ENCODE data around the gene GIT1. TPM values are rescaled to one million over a fixed set of nuclear protein-coding genes. Genes with fewer than 3 reads are reported as not detected.

Gene GIT1
- total and polyA plus RNA-seq, 9 of the 15 experiments (the other 6 are each of a cell fraction or from before 2014, with no cell fraction given): 0.35 to 35.3 (median 17.1) TPM

- FAIRE-seq (peak; percentile 67), ATAC-seq (peak; percentile 2; the same call in 2 of the 3 replicates), DNase-seq (ENCODE audit: extremely low read depth in 1 of 4, low spot score in 3 of 4) (peak in 1 of 4 experiments; percentile 36)
- Histone ChIP-seq H3K9me1 (ENCODE audit: control insufficient read depth, insufficient read depth, low read length) (peaks cover 3% of the 10 kb centered on the region), H3K4me3 (peak overlapping the region; percentile 57), H3K27me3 (ENCODE audit: control insufficient read depth in 2 of 2, insufficient read depth in 2 of 2, low read length in 2 of 2) (no peaks in the 10 kb centered on the region), H3K27ac (ENCODE audit: extremely low read depth, low read depth, low read length) (no peak overlapping the region; the same call in 2 of the 3 replicates), H2AFZ (ENCODE audit: low read depth, low read length) (peak overlapping the region; percentile 91), H3K9ac (ENCODE audit: insufficient read depth in 1 of 2, low read depth in 2 of 2, low read length in 2 of 2) (peak overlapping the region; percentile 66 to 96), H3K36me3 (ENCODE audit: control insufficient read depth, insufficient read depth, low read length) (peaks cover 13% of the 10 kb centered on the region; the same call in 2 of the 3 replicates), H3K4me2 (ENCODE audit: insufficient read depth, low read length) (peak overlapping the region; percentile 79), H3K79me2 (ENCODE audit: control insufficient read depth, insufficient read depth, low read length) (no peaks in the 10 kb centered on the region), H3K9me3 (replicated peaks; ENCODE audit: control insufficient read depth, insufficient read depth, low read depth, low read length) (no peaks in the 10 kb centered on the region), H3K4me1 (replicated peaks in 1 of 2; ENCODE audit: control insufficient read depth in 2 of 2, insufficient read depth in 2 of 2, low read length in 2 of 2) (peaks cover 3 to 61% of the 10 kb centered on the region in 2 experiments; a peak in 4 of 5 replicates), H4K20me1 (replicated peaks; ENCODE audit: control insufficient read depth, insufficient read depth, low read length) (no peaks in the 10 kb centered on the region)
- POLR2A ChIA-PET: no interaction called here
- CTCF ChIA-PET (ENCODE audit: low intra/inter-chr PET ratio): no interaction called here
- TSS peak; percentile 40 for BruUV-seq (replicated peaks)
- WGBS (ENCODE audit: insufficient coverage, low coverage, missing lambda C conversion rate): 70% methylated on average over 13 of the region's 14 CpGs
- TF ChIP-seq PTRF (tag; IDR thresholded peaks at IDR 0.05): no peak
- TF ChIP-seq HDGF (IDR thresholded peaks at IDR 0.05): 0 out of 2 replicates have a peak, but pooled peaks have one; percentile 49
- TF ChIP-seq, protein P1, sequence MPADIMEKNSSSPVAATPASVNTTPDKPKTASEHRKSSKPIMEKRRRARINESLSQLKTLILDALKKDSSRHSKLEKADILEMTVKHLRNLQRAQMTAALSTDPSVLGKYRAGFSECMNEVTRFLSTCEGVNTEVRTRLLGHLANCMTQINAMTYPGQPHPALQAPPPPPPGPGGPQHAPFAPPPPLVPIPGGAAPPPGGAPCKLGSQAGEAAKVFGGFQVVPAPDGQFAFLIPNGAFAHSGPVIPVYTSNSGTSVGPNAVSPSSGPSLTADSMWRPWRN (IDR thresholded peaks at IDR 0.05; ENCODE audit: low read depth): no peak
- TF ChIP-seq HSF4 (CRISPR knock-in tag; IDR thresholded peaks at IDR 0.05; ENCODE audit: borderline replicate concordance): no peak
- no peak for TF ChIP-seq NUFIP1 (IDR thresholded peaks at IDR 0.05; ENCODE audit: partially characterized antibody)
- TF ChIP-seq, protein P2, sequence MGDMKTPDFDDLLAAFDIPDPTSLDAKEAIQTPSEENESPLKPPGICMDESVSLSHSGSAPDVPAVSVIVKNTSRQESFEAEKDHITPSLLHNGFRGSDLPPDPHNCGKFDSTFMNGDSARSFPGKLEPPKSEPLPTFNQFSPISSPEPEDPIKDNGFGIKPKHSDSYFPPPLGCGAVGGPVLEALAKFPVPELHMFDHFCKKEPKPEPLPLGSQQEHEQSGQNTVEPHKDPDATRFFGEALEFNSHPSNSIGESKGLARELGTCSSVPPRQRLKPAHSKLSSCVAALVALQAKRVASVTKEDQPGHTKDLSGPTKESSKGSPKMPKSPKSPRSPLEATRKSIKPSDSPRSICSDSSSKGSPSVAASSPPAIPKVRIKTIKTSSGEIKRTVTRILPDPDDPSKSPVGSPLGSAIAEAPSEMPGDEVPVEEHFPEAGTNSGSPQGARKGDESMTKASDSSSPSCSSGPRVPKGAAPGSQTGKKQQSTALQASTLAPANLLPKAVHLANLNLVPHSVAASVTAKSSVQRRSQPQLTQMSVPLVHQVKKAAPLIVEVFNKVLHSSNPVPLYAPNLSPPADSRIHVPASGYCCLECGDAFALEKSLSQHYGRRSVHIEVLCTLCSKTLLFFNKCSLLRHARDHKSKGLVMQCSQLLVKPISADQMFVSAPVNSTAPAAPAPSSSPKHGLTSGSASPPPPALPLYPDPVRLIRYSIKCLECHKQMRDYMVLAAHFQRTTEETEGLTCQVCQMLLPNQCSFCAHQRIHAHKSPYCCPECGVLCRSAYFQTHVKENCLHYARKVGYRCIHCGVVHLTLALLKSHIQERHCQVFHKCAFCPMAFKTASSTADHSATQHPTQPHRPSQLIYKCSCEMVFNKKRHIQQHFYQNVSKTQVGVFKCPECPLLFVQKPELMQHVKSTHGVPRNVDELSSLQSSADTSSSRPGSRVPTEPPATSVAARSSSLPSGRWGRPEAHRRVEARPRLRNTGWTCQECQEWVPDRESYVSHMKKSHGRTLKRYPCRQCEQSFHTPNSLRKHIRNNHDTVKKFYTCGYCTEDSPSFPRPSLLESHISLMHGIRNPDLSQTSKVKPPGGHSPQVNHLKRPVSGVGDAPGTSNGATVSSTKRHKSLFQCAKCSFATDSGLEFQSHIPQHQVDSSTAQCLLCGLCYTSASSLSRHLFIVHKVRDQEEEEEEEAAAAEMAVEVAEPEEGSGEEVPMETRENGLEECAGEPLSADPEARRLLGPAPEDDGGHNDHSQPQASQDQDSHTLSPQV (IDR thresholded peaks at IDR 0.05): no peak
- no peak for TF ChIP-seq ARHGAP35 (IDR thresholded peaks at IDR 0.05; ENCODE audit: partially characterized antibody)
- TF ChIP-seq ARID3A (IDR thresholded peaks at IDR 0.05; ENCODE audit: borderline replicate concordance, low read depth, low read length): no peak
- no peak for TF ChIP-seq SAP30 (IDR thresholded peaks at IDR 0.05; ENCODE audit: borderline replicate concordance, insufficient read depth, low read depth, low read length, poor library complexity, severe bottlenecking)
- in situ Hi-C loops (cut with MboI) (no loop called here), intact Hi-C loops (cut with micrococcal nuclease) (no loop called here)
These were observed 20.1 kb downstream of the GIT1 start for GRCh38 chr17:29569245-29569950.

All from K562 (cell line).